C4-2B (cell line): Measurements from ENCODE around the gene GTSF1L.

ENCODE experiments used
- H3K27ac ChIP-seq: fragments of 450-650 bp; 2 replicates; pipeline ENCODE4 v1.5.1; 2017
- ZFX ChIP-seq: fragments of 450-650 bp; IDR thresholded peaks from 2 replicates; pipeline ENCODE4 v1.6.1; 2017
- TF ChIP-seq, protein P1 (sequence below): fragments of 450-650 bp; conservative IDR thresholded peaks from 2 replicates; pipeline ENCODE4 v1.5.1; 2017; ENCODE audit warnings: mild to moderate bottlenecking

Gene GTSF1L

DNA sequence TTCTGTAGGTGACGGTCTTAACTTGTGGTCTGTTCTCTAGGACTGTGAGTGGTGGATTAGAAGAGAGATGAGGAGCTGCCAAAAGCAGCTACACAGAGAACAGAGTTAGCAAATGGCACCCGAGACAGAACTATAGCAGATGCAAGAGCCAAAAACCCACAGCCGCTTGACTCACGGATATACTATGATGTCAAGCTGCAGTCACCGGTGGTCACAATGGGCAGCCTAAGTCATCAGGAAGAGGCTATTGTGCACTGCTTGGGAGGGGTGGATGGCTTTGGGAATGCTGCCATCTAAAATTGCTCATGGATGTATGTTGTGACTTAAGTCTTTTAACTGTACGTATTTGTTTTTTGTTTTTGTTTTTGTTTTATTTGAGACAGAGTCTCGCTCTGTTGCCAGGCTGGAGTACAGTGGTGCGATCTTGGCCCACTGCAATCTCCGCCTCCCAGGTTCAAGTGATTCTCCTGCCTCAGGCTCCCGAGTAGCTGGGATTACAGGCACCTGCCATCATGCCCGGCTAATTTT lies at the start of gene GTSF1L:
GTSF1L (minus strand) TSS at position 192 of the 528 bp plus-strand sequence. CDS start 308 bp downstream, outside the sequence.
- peak within 1 kb of the TSS; percentile 2; the same call in 1 of the 2 replicates for H3K27ac ChIP-seq
- TF ChIP-seq, protein P1, sequence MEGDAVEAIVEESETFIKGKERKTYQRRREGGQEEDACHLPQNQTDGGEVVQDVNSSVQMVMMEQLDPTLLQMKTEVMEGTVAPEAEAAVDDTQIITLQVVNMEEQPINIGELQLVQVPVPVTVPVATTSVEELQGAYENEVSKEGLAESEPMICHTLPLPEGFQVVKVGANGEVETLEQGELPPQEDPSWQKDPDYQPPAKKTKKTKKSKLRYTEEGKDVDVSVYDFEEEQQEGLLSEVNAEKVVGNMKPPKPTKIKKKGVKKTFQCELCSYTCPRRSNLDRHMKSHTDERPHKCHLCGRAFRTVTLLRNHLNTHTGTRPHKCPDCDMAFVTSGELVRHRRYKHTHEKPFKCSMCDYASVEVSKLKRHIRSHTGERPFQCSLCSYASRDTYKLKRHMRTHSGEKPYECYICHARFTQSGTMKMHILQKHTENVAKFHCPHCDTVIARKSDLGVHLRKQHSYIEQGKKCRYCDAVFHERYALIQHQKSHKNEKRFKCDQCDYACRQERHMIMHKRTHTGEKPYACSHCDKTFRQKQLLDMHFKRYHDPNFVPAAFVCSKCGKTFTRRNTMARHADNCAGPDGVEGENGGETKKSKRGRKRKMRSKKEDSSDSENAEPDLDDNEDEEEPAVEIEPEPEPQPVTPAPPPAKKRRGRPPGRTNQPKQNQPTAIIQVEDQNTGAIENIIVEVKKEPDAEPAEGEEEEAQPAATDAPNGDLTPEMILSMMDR, result no peak
- no peak for TF ChIP-seq ZFX

- H3K27ac ChIP-seq, result no peak overlapping the region
- TF ChIP-seq ZFX, result no peak
- TF ChIP-seq, protein P1, result no peak
Measured at GRCh38 chr20:43774754-43775153, 48.0 kb upstream of the GTSF1L start.

- TF ChIP-seq, protein P1, result no peak
- TF ChIP-seq ZFX, result no peak
- no peak overlapping the region for H3K27ac ChIP-seq
Measured at GRCh38 chr20:43771503-43772190, 44.8 kb upstream of the GTSF1L start.

DNA sequence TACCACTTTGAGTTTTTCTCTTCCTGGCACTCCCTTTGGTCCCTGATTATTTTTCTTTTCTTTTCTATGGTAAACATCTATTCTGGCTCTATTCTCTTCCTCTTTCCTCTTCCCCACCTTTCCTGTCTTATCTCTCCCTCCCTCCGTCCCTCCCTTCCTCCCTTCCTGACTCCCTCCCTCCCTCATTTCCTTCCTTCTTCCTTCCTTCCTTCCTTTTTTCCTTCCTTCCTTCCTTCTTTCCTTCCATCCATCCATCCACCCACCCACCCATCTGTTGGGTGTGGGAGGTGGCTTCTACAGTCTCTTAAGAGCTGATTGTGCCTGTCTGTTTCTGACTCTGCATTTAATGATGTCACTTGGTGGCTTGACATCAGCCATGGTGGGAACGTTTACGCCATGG lies 43.5 kb upstream of the GTSF1L start:
- TF ChIP-seq, protein P1, result no peak
- TF ChIP-seq ZFX, result no peak
- H3K27ac ChIP-seq, result no peak overlapping the region

GRCh38 chr20:43767686-43768474 lies 41.1 kb upstream of the GTSF1L start:
- no peak for TF ChIP-seq ZFX
- TF ChIP-seq, protein P1, result no peak
- no peak overlapping the region for H3K27ac ChIP-seq

DNA sequence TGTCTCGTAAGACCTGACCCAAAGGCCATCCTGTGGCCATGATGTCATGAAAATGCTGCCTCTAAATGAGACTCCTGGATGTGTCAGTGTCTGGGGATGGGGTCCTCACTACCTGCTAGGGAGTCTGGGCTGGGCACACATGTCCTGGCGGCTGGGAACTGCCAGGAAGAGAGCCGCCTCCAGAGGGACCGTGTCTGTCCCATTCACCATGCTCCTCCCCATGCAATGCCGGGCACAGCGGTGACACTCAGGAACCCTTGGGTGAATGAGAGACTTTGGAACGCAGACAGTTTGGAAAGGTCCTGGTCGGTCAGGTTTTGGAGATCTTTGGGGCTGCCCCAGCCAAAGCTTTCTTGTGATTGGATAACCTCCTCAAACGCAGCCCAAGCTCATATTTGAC lies 40.1 kb upstream of the GTSF1L start:
- no peak overlapping the region for H3K27ac ChIP-seq
- TF ChIP-seq, protein P1, result no peak
- no peak for TF ChIP-seq ZFX

- no peak overlapping the region for H3K27ac ChIP-seq
- no peak for TF ChIP-seq ZFX
- TF ChIP-seq, protein P1, result no peak
Measured at GRCh38 chr20:43766385-43766784, 39.6 kb upstream of the GTSF1L start.
